ENCODE data around the gene MXRA7. TPM values are rescaled to one million over a fixed set of nuclear protein-coding genes. Genes with fewer than 3 reads are reported as not detected.

MXRA7 gene
- total and polyA plus RNA-seq, 4 donors = 60.9 to 127 (median 83.2) TPM

DNA sequence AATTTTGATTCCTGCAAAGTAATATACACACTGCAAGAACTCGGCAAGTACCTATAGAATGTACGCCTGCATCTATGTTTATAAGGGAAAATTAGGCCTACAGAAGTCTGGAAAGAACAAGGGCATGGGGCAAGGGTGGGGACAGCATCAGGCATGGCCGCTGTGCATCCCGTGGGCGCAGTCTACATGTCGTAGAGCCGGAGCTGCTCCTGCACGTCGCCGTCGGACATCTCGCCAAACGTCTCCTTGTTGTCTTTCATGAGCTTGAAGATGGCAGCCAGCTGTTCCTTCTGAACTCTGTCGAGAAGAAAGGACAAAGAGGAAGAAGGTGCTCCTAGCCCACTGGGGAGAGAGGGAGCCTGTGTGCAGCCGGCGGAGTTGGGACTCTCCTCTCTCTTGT lies 33.4 kb downstream of the MXRA7 start:
- WGBS, 2 donors = 90 to 91% methylated on average over 16 of the region's 16 CpGs
- no peak overlapping the region for H3K9ac ChIP-seq (ENCODE audit: insufficient read depth in 1 of 2, low read length in 2 of 2)
- peaks cover 0 to 18% (median 4%) of the 10 kb centered on the region in 4 donors for H3K36me3 ChIP-seq (ENCODE audit: control insufficient read depth in 4 of 4, insufficient read depth in 4 of 4, low read length in 4 of 4)
- ATAC-seq (ENCODE audit: insufficient read depth, low FRiP score) (no peak), DNase-seq (no peak)
- no peak overlapping the region for H3K4me3 ChIP-seq
- no peaks in the 10 kb centered on the region for H3K27me3 ChIP-seq (ENCODE audit: control insufficient read depth in 3 of 3, insufficient read depth in 3 of 3, low read length in 2 of 3)
- no peak overlapping the region for H3K27ac ChIP-seq (ENCODE audit: low read depth in 1 of 2, low read length in 1 of 2)
- TF ChIP-seq, protein P1, sequence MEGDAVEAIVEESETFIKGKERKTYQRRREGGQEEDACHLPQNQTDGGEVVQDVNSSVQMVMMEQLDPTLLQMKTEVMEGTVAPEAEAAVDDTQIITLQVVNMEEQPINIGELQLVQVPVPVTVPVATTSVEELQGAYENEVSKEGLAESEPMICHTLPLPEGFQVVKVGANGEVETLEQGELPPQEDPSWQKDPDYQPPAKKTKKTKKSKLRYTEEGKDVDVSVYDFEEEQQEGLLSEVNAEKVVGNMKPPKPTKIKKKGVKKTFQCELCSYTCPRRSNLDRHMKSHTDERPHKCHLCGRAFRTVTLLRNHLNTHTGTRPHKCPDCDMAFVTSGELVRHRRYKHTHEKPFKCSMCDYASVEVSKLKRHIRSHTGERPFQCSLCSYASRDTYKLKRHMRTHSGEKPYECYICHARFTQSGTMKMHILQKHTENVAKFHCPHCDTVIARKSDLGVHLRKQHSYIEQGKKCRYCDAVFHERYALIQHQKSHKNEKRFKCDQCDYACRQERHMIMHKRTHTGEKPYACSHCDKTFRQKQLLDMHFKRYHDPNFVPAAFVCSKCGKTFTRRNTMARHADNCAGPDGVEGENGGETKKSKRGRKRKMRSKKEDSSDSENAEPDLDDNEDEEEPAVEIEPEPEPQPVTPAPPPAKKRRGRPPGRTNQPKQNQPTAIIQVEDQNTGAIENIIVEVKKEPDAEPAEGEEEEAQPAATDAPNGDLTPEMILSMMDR (IDR thresholded peaks at IDR 0.05; ENCODE audit: control extremely low read depth, extremely low read depth) = no peak
- H3K4me1 ChIP-seq (ENCODE audit: control insufficient read depth in 5 of 5, insufficient read depth in 5 of 5, low read length in 5 of 5) = peaks cover 0 to 5% (median 0%) of the 10 kb centered on the region in 5 donors
- no peaks in the 10 kb centered on the region for H3K9me3 ChIP-seq (ENCODE audit: control insufficient read depth in 4 of 4, insufficient read depth in 3 of 4, low read length in 3 of 4)

DNA sequence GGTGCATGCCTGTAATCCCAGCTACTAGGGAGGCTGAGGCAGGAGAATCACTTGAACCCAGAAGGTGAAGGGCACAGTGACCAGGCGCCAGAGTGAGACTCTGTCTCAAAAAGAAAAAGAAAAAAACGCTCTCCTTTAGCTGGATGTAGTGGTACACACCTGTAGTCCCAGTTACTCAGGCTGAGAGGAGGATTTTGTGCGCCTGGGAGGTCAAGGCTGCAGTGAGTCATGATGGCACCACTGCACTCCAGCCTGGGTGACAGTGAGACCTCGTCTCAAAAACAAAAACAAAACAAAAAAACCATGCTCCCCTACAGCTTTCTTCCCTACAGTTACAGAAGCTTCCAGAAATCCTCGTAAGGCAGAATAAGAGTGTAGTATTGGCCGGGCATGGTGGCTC lies 34.1 kb downstream of the MXRA7 start:
- Histone ChIP-seq H3K9me3 (ENCODE audit: control insufficient read depth in 4 of 4, insufficient read depth in 3 of 4, low read length in 3 of 4) (no peaks in the 10 kb centered on the region), H3K36me3 (ENCODE audit: control insufficient read depth in 4 of 4, insufficient read depth in 4 of 4, low read length in 4 of 4) (peaks cover 0 to 18% (median 2%) of the 10 kb centered on the region in 4 donors)
- 94 to 97% methylated on average over 6 of the region's 6 CpGs for WGBS, 2 donors

DNA sequence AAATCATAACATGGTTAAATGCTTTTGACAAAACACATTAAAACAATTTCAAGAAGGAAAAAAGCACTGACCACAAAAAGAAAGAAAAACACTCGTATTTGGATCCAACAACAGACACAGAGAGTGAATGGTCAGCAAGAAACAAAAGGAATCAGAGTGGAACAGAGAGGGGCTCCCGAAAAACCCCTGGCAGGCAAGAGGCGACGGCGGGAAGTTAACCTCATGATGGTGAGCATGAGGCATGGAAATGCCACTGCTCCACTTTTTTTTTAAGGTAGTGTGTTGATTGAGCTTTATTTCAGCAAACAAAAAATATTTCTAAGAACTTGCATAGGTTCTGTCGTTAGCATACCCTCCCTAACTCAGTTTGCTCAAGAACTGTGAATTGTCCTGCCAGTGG lies 35.1 kb downstream of the MXRA7 start:
- no peak overlapping the region for H3K9ac ChIP-seq (ENCODE audit: insufficient read depth in 1 of 2, low read length in 2 of 2)
- peaks cover 0 to 17% (median 6%) of the 10 kb centered on the region in 5 donors for H3K4me1 ChIP-seq (ENCODE audit: control insufficient read depth in 5 of 5, insufficient read depth in 5 of 5, low read length in 5 of 5)
- ATAC-seq (ENCODE audit: insufficient read depth, low FRiP score) (no peak), DNase-seq (no peak)
- H3K9me3 ChIP-seq (ENCODE audit: control insufficient read depth in 4 of 4, insufficient read depth in 3 of 4, low read length in 3 of 4) = no peaks in the 10 kb centered on the region
- no peak overlapping the region for H3K4me3 ChIP-seq
- TF ChIP-seq, protein P1 (IDR thresholded peaks at IDR 0.05; ENCODE audit: control extremely low read depth, extremely low read depth) = no peak
- no peak overlapping the region for H3K27ac ChIP-seq (ENCODE audit: low read depth in 1 of 2, low read length in 1 of 2)
- H3K27me3 ChIP-seq (ENCODE audit: control insufficient read depth in 3 of 3, insufficient read depth in 3 of 3, low read length in 2 of 3) = no peaks in the 10 kb centered on the region
- WGBS, 2 donors = 94% methylated on average over 6 of the region's 6 CpGs
- H3K36me3 ChIP-seq (ENCODE audit: control insufficient read depth in 4 of 4, insufficient read depth in 4 of 4, low read length in 4 of 4) = peaks cover 0 to 18% (median 2%) of the 10 kb centered on the region in 4 donors

More for the DNA sequence above, 34.1 kb downstream of the MXRA7 start:
- ATAC-seq (ENCODE audit: insufficient read depth, low FRiP score) (no peak), DNase-seq (no peak)
- H3K9ac ChIP-seq (ENCODE audit: insufficient read depth in 1 of 2, low read length in 2 of 2) = no peak overlapping the region
- H3K27me3 ChIP-seq (ENCODE audit: control insufficient read depth in 3 of 3, insufficient read depth in 3 of 3, low read length in 2 of 3) = no peaks in the 10 kb centered on the region
- no peak overlapping the region for H3K27ac ChIP-seq (ENCODE audit: low read depth in 1 of 2, low read length in 1 of 2)
- TF ChIP-seq, protein P1 (IDR thresholded peaks at IDR 0.05; ENCODE audit: control extremely low read depth, extremely low read depth) = no peak
- no peak overlapping the region for H3K4me3 ChIP-seq
- H3K4me1 ChIP-seq (ENCODE audit: control insufficient read depth in 5 of 5, insufficient read depth in 5 of 5, low read length in 5 of 5) = peaks cover 0 to 8% (median 0%) of the 10 kb centered on the region in 5 donors

DNA sequence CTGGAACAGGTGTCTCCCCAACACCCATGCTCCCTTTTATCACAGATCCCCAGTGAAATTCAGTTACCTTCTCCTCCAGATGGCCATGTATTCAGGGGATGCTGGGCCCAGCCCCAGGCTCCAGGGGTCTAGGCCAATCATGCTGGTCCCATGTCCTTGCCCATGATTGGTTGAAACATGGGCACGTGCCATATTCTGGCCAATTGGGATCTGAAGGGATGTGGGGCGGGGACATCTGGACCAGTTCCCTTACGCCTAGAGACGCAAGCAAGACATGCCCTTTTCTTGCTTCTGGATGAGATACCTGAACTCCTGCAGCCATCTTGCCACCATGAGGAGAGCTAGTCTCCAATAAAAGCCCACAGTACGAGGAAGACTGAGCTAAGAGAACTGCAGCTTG lies 36.2 kb downstream of the MXRA7 start:
- no peak overlapping the region for H3K4me3 ChIP-seq
- no peak overlapping the region for H3K27ac ChIP-seq (ENCODE audit: low read depth in 1 of 2, low read length in 1 of 2)
- ATAC-seq (ENCODE audit: insufficient read depth, low FRiP score) (no peak), DNase-seq (no peak)
- peaks cover 0 to 18% (median 2%) of the 10 kb centered on the region in 4 donors for H3K36me3 ChIP-seq (ENCODE audit: control insufficient read depth in 4 of 4, insufficient read depth in 4 of 4, low read length in 4 of 4)
- H3K4me1 ChIP-seq (ENCODE audit: control insufficient read depth in 5 of 5, insufficient read depth in 5 of 5, low read length in 5 of 5) = peaks cover 0 to 18% (median 6%) of the 10 kb centered on the region in 5 donors
- H3K9ac ChIP-seq (ENCODE audit: insufficient read depth in 1 of 2, low read length in 2 of 2) = no peak overlapping the region
- TF ChIP-seq, protein P1 (IDR thresholded peaks at IDR 0.05; ENCODE audit: control extremely low read depth, extremely low read depth) = no peak
- no peaks in the 10 kb centered on the region for H3K9me3 ChIP-seq (ENCODE audit: control insufficient read depth in 4 of 4, insufficient read depth in 3 of 4, low read length in 3 of 4)
- WGBS, 2 donors = 98 to 99% methylated on average over 5 of the region's 5 CpGs
- no peaks in the 10 kb centered on the region for H3K27me3 ChIP-seq (ENCODE audit: control insufficient read depth in 3 of 3, insufficient read depth in 3 of 3, low read length in 2 of 3)
